ENCODE data around the gene PLAAT4.
A peak's percentile ranks its signal among the peaks of the same experiment; 100 is the strongest.

PLAAT4 gene

GRCh38 chr11:63536669-63537292 is at the start of gene PLAAT4:
TSS of gene PLAAT4 (plus strand) at chr11:63536808. CDS start at chr11:63536869, 61 bp downstream.
- peak; percentile 58 for DNase-seq (ENCODE audit: low spot score)

- DNase-seq (ENCODE audit: low spot score) = no peak
These were observed 47.8 kb upstream of the PLAAT4 start for GRCh38 chr11:63488789-63489188.

- no peak for DNase-seq (ENCODE audit: low spot score)
These were observed 46.7 kb upstream of the PLAAT4 start for GRCh38 chr11:63489879-63490278.

- DNase-seq (ENCODE audit: low spot score) = no peak
These were observed 45.9 kb upstream of the PLAAT4 start, which contains the start of gene PLAAT5 for GRCh38 chr11:63490551-63491239. TSS of gene PLAAT5 (minus strand) at chr11:63491167. CDS start at chr11:63491034, 133 bp downstream.

- no peak for DNase-seq (ENCODE audit: low spot score)
These were observed 45.4 kb upstream of the PLAAT4 start for GRCh38 chr11:63491240-63491587.

- DNase-seq (ENCODE audit: low spot score) = no peak
These were observed 44.8 kb upstream of the PLAAT4 start for GRCh38 chr11:63491636-63492372.

- no peak for DNase-seq (ENCODE audit: low spot score)
These were observed 44.2 kb upstream of the PLAAT4 start for GRCh38 chr11:63492441-63492840.

GRCh38 chr11:63493127-63493526 is 43.5 kb upstream of the PLAAT4 start:
- DNase-seq (ENCODE audit: low spot score) = no peak

- DNase-seq (ENCODE audit: low spot score) = no peak
These were observed 41.6 kb upstream of the PLAAT4 start for GRCh38 chr11:63494975-63495374.

GRCh38 chr11:63499874-63500273 is 36.7 kb upstream of the PLAAT4 start:
- no peak for DNase-seq (ENCODE audit: low spot score)

- no peak for DNase-seq (ENCODE audit: low spot score)
These were observed 35.4 kb upstream of the PLAAT4 start for GRCh38 chr11:63501236-63501635.

- no peak for DNase-seq (ENCODE audit: low spot score)
These were observed 34.3 kb upstream of the PLAAT4 start for GRCh38 chr11:63502252-63502820.

GRCh38 chr11:63503492-63503891 is 33.1 kb upstream of the PLAAT4 start:
- no peak for DNase-seq (ENCODE audit: low spot score)

- DNase-seq (ENCODE audit: low spot score) = no peak
These were observed 32.6 kb upstream of the PLAAT4 start for GRCh38 chr11:63504054-63504453.

GRCh38 chr11:63504933-63505586 is 31.5 kb upstream of the PLAAT4 start:
- DNase-seq (ENCODE audit: low spot score) = no peak

GRCh38 chr11:63505857-63506528 is 30.6 kb upstream of the PLAAT4 start, which contains the start of gene LGALS12:
TSS of gene LGALS12 (plus strand) at chr11:63506084. CDS start at chr11:63506459, 375 bp downstream.
- no peak for DNase-seq (ENCODE audit: low spot score)

- DNase-seq (ENCODE audit: low spot score) = no peak
These were observed 29.7 kb upstream of the PLAAT4 start for GRCh38 chr11:63506876-63507275.

- no peak for DNase-seq (ENCODE audit: low spot score)
These were observed 29.1 kb upstream of the PLAAT4 start for GRCh38 chr11:63507511-63507910.

GRCh38 chr11:63508009-63508408 is 28.6 kb upstream of the PLAAT4 start:
- peak; percentile 49 for DNase-seq (ENCODE audit: low spot score)

- DNase-seq (ENCODE audit: low spot score) = no peak
These were observed 27.9 kb upstream of the PLAAT4 start for GRCh38 chr11:63508745-63509144.

GRCh38 chr11:63510360-63511047 is 26.1 kb upstream of the PLAAT4 start:
- no peak for DNase-seq (ENCODE audit: low spot score)

Data from NAMALWA (cell line).